IMR-90 (cell line): ENCODE data around the gene ACSL3. TPM values are rescaled to one million over a fixed set of nuclear protein-coding genes. Genes with fewer than 3 reads are reported as not detected.

ENCODE experiments used
- ATAC-seq: fragments of 200-7000 bp; cut with Tn5 transposase; 2 replicates; pipeline ENCODE4 v1.9.1; 2020; ENCODE audit warnings: low read depth, mild to moderate bottlenecking, moderate library complexity
- BruUV-seq: library from RNA; stranded (reverse); fragments of 400-500 nt; replicated peaks from 2 replicates; lab custom pipeline; 2021; lab: Mats Ljungman, UMichigan
- CTCF ChIA-PET: fragments of 300-600 bp; formaldehyde crosslinking; extraction: SDS; loops from one replicate; lab custom pipeline; 2021; ENCODE audit warnings: antibody characterized with exemption; lab: Yijun Ruan, JAX
- POLR2A ChIA-PET: fragments of 300-600 bp; sonication (Branson Sonifier 250); formaldehyde crosslinking; loops from one replicate; lab custom pipeline; 2022; ENCODE audit warnings: antibody characterized with exemption; ENCODE audit not compliant: unreplicated experiment; lab: Charles Lee
- DNase-seq: peaks from one replicate; pipeline ENCODE4 v3.0.0; 2013
- H2AFZ ChIP-seq: replicated peaks from 2 replicates; pipeline ENCODE3; 2013; ENCODE audit warnings: low read length, mild to moderate bottlenecking; ENCODE audit not compliant: poor library complexity
- H2AK5ac ChIP-seq: 2 replicates; pipeline ENCODE4 v1.6.1; 2013; ENCODE audit warnings: low read depth, low read length, inconsistent platforms
- H2AK9ac ChIP-seq: replicated peaks from 2 replicates; pipeline ENCODE3; 2013; ENCODE audit warnings: mild to moderate bottlenecking, low read depth, low read length, moderate library complexity; ENCODE audit not compliant: poor library complexity
- H2BK120ac ChIP-seq: 2 replicates; pipeline ENCODE4 v1.6.1; 2013; ENCODE audit warnings: low read depth, low read length, inconsistent platforms
- H2BK15ac ChIP-seq: 3 replicates; pipeline ENCODE4 v1.6.1; 2013; ENCODE audit warnings: low read depth, low read length, inconsistent platforms
- H2BK20ac ChIP-seq: 2 replicates; pipeline ENCODE4 v1.6.1; 2013; ENCODE audit warnings: low read depth, mild to moderate bottlenecking, inconsistent platforms, low read length, moderate library complexity
- H2BK5ac ChIP-seq: 2 replicates; pipeline ENCODE4 v1.6.1; 2013; ENCODE audit warnings: mild to moderate bottlenecking, low read depth, low read length, inconsistent platforms; ENCODE audit not compliant: poor library complexity, severe bottlenecking
- H3K14ac ChIP-seq: replicated peaks from 2 replicates; pipeline ENCODE4 v1.6.1; 2013; ENCODE audit warnings: low read depth, low read length, inconsistent platforms
- H3K18ac ChIP-seq: 2 replicates; pipeline ENCODE4 v1.6.1; 2013; ENCODE audit warnings: low read depth, low read length, control low read depth
- H3K23ac ChIP-seq: 2 replicates; pipeline ENCODE4 v1.6.1; 2013; ENCODE audit warnings: low read depth, low read length, inconsistent platforms
- H3K27ac ChIP-seq: 2 replicates; pipeline ENCODE4 v1.5.1; 2013; ENCODE audit warnings: mild to moderate bottlenecking, control low read depth, low read length; ENCODE audit not compliant: insufficient read depth
- H3K27me3 ChIP-seq: 2 replicates; pipeline ENCODE4 v1.6.1; 2013; ENCODE audit warnings: low read length; ENCODE audit not compliant: control insufficient read depth, insufficient read depth
- H3K36me3 ChIP-seq: 2 replicates; pipeline ENCODE4 v1.6.1; 2013; ENCODE audit warnings: low read length, mixed read lengths; ENCODE audit not compliant: control insufficient read depth, insufficient read depth
- H3K4ac ChIP-seq: 2 replicates; pipeline ENCODE4 v1.6.1; 2013; ENCODE audit warnings: low read depth, low read length, inconsistent platforms
- H3K4me1 ChIP-seq: 2 replicates; pipeline ENCODE4 v1.6.1; 2013; ENCODE audit warnings: low read length, mixed read lengths; ENCODE audit not compliant: control insufficient read depth, insufficient read depth
- H3K4me2 ChIP-seq: 2 replicates; pipeline ENCODE4 v1.6.1; 2013; ENCODE audit warnings: low read depth, mild to moderate bottlenecking, control low read depth, low read length, moderate library complexity
- H3K4me3 ChIP-seq: 2 replicates; pipeline ENCODE4 v1.5.1; 2013; ENCODE audit warnings: low read depth, mild to moderate bottlenecking, control low read depth, low read length, moderate library complexity; ENCODE audit not compliant: insufficient read depth
- H3K56ac ChIP-seq: 2 replicates; pipeline ENCODE4 v1.6.1; 2013; ENCODE audit warnings: low read length, inconsistent platforms; ENCODE audit not compliant: insufficient read depth; ENCODE audit errors: extremely low read depth
- H3K79me1 ChIP-seq, 2 experiments: 2 replicates each; pipeline ENCODE4 v1.6.1; 2013; ENCODE audit warnings: low read length in 2 of 2, inconsistent platforms in 1 of 2, low read depth in 1 of 2
- H3K9ac ChIP-seq: 2 replicates; pipeline ENCODE4 v1.6.1; 2013; ENCODE audit warnings: low read depth, low read length, control low read depth
- H3K9me1 ChIP-seq: 2 replicates; pipeline ENCODE4 v1.6.1; 2013; ENCODE audit warnings: low read length, inconsistent platforms; ENCODE audit not compliant: insufficient read depth
- H3K9me3 ChIP-seq: 2 replicates; pipeline ENCODE4 v1.6.1; 2013; ENCODE audit warnings: low read length; ENCODE audit not compliant: control insufficient read depth, insufficient read depth
- H4K20me1 ChIP-seq: 2 replicates; pipeline ENCODE4 v1.6.1; 2013; ENCODE audit warnings: low read length, inconsistent platforms; ENCODE audit not compliant: insufficient read depth
- H4K5ac ChIP-seq: 2 replicates; pipeline ENCODE4 v1.6.1; 2013; ENCODE audit warnings: mild to moderate bottlenecking, low read depth, low read length, control low read depth
- H4K8ac ChIP-seq, 2 experiments: 2 replicates each; pipeline ENCODE4 v1.6.1; 2013; ENCODE audit warnings: low read depth in 2 of 2, low read length in 2 of 2, control low read depth in 1 of 2, inconsistent platforms in 1 of 2
- H4K91ac ChIP-seq: 2 replicates; pipeline ENCODE4 v1.6.1; 2013; ENCODE audit warnings: low read depth, low read length, inconsistent platforms; ENCODE audit not compliant: insufficient read depth
- MXI1 ChIP-seq: IDR thresholded peaks from 2 replicates; pipeline ENCODE4 v1.6.1; 2012; ENCODE audit warnings: low read depth, mild to moderate bottlenecking, low read length, moderate library complexity, borderline replicate concordance
- POLR2A ChIP-seq: IDR thresholded peaks from 2 replicates; pipeline ENCODE4 v1.6.1; 2012; ENCODE audit warnings: mild to moderate bottlenecking, low read depth, low read length
- WGBS, 2 experiments: methylation state at CpG; one replicate each; pipeline versions ENCODE4 v1.1.5 to v1.1.7; 2013; ENCODE audit warnings: missing lambda C conversion rate in 2 of 2; ENCODE audit not compliant: insufficient read length in 1 of 2; ENCODE audit errors: extremely low coverage in 2 of 2; 5-methylcytosine and 5-hydroxymethylcytosine counted together
- dilution Hi-C: fragments of 300-500 bp; cut with HindIII; formaldehyde crosslinking; loops from one replicate; pipeline ENCODE4 v1.14.3; 2018; ENCODE audit warnings: low sequenced_read_pairs; ENCODE audit not compliant: unreplicated experiment
- in situ Hi-C: fragments of 300-500 bp; cut with MboI; formaldehyde crosslinking; loops from 3 replicates; pipeline ENCODE4 v1.14.3; 2019; ENCODE audit warnings: low sequenced_read_pairs, inconsistent platforms, mixed read lengths
- intact Hi-C: fragments of 100-400 bp; cut with micrococcal nuclease; formaldehyde crosslinking; loops from 2 replicates; pipeline ENCODE4 v1.10.0; 2022
- polyA plus RNA-seq, 3 experiments: library from polyadenylated mRNA; depleted of rRNA; stranded (reverse); fragments of >200 nt; gene quantifications; 2 replicates each; pipeline ENCODE4 v1.2.3, GENCODE V29; 2012; ENCODE audit warnings: low replicate concordance in 1 of 3
- total RNA-seq: library from RNA; depleted of rRNA; stranded (reverse); fragments of >200 nt; gene quantifications from 2 replicates; pipeline ENCODE4 v1.2.3, GENCODE V29; 2012

ACSL3 gene
- total and polyA plus RNA-seq, 2 of the 4 experiments (the other 2 are of a cell fraction), result 31.0 to 84.2 TPM

DNA sequence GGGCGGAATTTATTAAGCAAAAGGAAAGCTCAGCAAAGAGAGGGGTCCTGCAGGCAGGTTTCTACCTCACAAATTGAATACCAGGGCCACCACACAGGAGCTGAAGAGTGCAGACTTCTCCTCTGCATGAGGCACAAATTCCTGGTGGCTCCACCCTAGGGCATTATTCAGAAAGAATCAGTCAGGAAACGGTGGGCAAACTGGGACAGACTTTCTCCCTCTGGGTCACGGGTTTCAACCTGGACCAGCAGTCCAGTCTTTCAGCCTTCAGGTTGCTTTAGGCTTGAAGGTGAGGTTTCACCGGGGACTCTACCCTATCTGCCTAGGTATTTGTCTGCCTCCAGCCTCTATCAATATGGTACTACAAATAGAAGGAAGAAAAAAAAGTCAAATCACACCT, 41.8 kb downstream of the ACSL3 start:
- Histone ChIP-seq H3K9me3 (no peaks in the 10 kb centered on the region), H2AFZ (no peak overlapping the region), H2BK5ac (peak overlapping the region; percentile 56), H3K36me3 (peaks cover 6% of the 10 kb centered on the region; the same call in 1 of the 2 replicates), H3K9ac (no peak overlapping the region), H3K23ac (no peak overlapping the region), H3K79me1 (peaks cover 33 to 60% of the 10 kb centered on the region in 2 experiments), H4K91ac (no peak overlapping the region), H4K5ac (peak overlapping the region; percentile 55; the same call in 1 of the 2 replicates), H3K18ac (peak overlapping the region; percentile 52), H3K4me2 (no peak overlapping the region), H3K56ac (no peak overlapping the region), H3K14ac (no peak overlapping the region), H3K4me3 (no peak overlapping the region), H4K8ac (0 out of 4 replicates have a peak overlapping the region, but pooled peaks of 1 of the 2 experiments have one; percentile 40), H2AK9ac (no peak overlapping the region), H4K20me1 (peaks cover 40% of the 10 kb centered on the region), H3K4ac (no peak overlapping the region), H3K9me1 (peaks cover 22% of the 10 kb centered on the region), H2BK120ac (0 out of 2 replicates have a peak overlapping the region, but pooled peaks have one; percentile 37), H3K27me3 (no peaks in the 10 kb centered on the region), H2AK5ac (peak overlapping the region; percentile 73), H3K4me1 (peaks cover 37% of the 10 kb centered on the region), H3K27ac (peak overlapping the region; percentile 13; the same call in 1 of the 2 replicates), H2BK20ac (no peak overlapping the region), H2BK15ac (peak overlapping the region; percentile 82; the same call in 2 of the 3 replicates)
- dilution Hi-C loops (no loop called here), intact Hi-C loops (loop anchor here (1.0 to 10.0 kb wide), 4 partner anchors 105 to 848 kb away; no protein-coding TSS in a partner anchor), in situ Hi-C loops (loop anchor here (5.0 kb wide), 1 partner anchor 210 kb away; no protein-coding TSS in a partner anchor)
- no peak for TF ChIP-seq POLR2A
- no peak for TF ChIP-seq MXI1
- ATAC-seq (no peak), DNase-seq (no peak)
- no CpG with 5 or more reads among the region's 4 CpGs for WGBS, 2 experiments
- POLR2A ChIA-PET, result no interaction called here
- CTCF ChIA-PET, result interaction anchor here (0.6 to 2.2 kb wide), 5 partner anchors 13 to 194 kb away, joined by 3 to 18 read pairs (median 6); no protein-coding TSS in a partner anchor
- no TSS peak for BruUV-seq
